KOPT-K1 (cell line): Measurements from ENCODE around the gene DNAJC11.
"Not testable (repeated sequence)": the region's sequence is repeated elsewhere in the genome, so short reads cannot be mapped to it uniquely, and the experiment has no call there.

ENCODE experiments used
- H3K27ac ChIP-seq: fragments of 200-600 bp; sonication (generic); 2 replicates; pipeline ENCODE4 v1.5.1; 2016; ENCODE audit warnings: antibody characterized with exemption, mild to moderate bottlenecking, low read depth, low read length; ENCODE audit not compliant: poor library complexity, severe bottlenecking
- H3K36me3 ChIP-seq: fragments of 200-600 bp; sonication (generic); 2 replicates; pipeline ENCODE4 v1.5.1; 2017; ENCODE audit warnings: antibody characterized with exemption, mild to moderate bottlenecking, low read length, moderate library complexity; ENCODE audit not compliant: insufficient read depth
- H3K9me3 ChIP-seq: fragments of 200-600 bp; sonication (generic); 2 replicates; pipeline ENCODE4 v1.5.1; 2017; ENCODE audit warnings: antibody characterized with exemption, low read length, mild to moderate bottlenecking; ENCODE audit not compliant: insufficient read depth, poor library complexity, severe bottlenecking

Gene DNAJC11

GRCh38 chr1:6612641-6613360 lies 88.8 kb downstream of the DNAJC11 start:
- Histone ChIP-seq H3K36me3 (peaks cover 14% of the 10 kb centered on the region), H3K9me3 (no peaks in the 10 kb centered on the region), H3K27ac (peak overlapping the region; percentile 78)

GRCh38 chr1:6603915-6604558 lies 97.6 kb downstream of the DNAJC11 start:
- H3K27ac ChIP-seq: no peak overlapping the region
- H3K36me3 ChIP-seq: peaks cover 3% of the 10 kb centered on the region; the same call in 1 of the 2 replicates
- H3K9me3 ChIP-seq: no peaks in the 10 kb centered on the region

GRCh38 chr1:6603238-6603914 lies 98.2 kb downstream of the DNAJC11 start:
- Histone ChIP-seq H3K27ac (no peak overlapping the region), H3K9me3 (no peaks in the 10 kb centered on the region)

GRCh38 chr1:6602669-6603237 lies 98.9 kb downstream of the DNAJC11 start, which contains the start of gene KLHL21:
Gene KLHL21 (minus strand): TSS chr1:6602869. CDS start chr1:6602817, 52 bp downstream.
- H3K9me3 ChIP-seq: no peaks in the 10 kb centered on the region
- peaks cover 13% of the 10 kb centered on the region for H3K36me3 ChIP-seq
- H3K27ac ChIP-seq: peak within 1 kb of the TSS; percentile 55

More at GRCh38 chr1:6603238-6603914, 98.2 kb downstream of the DNAJC11 start:
- H3K36me3 ChIP-seq: peaks cover 6% of the 10 kb centered on the region; the same call in 1 of the 2 replicates

GRCh38 chr1:6601923-6602668 lies 99.5 kb downstream of the DNAJC11 start:
- peaks cover 19% of the 10 kb centered on the region for H3K36me3 ChIP-seq
- peak overlapping the region; percentile 55 for H3K27ac ChIP-seq

GRCh38 chr1:6601049-6601922 lies 100.3 kb downstream of the DNAJC11 start:
- peaks cover 27% of the 10 kb centered on the region for H3K36me3 ChIP-seq
- peak overlapping the region; percentile 55 for H3K27ac ChIP-seq
- no peaks in the 10 kb centered on the region for H3K9me3 ChIP-seq

More at GRCh38 chr1:6601923-6602668, 99.5 kb downstream of the DNAJC11 start:
- no peaks in the 10 kb centered on the region for H3K9me3 ChIP-seq

GRCh38 chr1:6600410-6601048 lies 101.1 kb downstream of the DNAJC11 start:
- no peaks in the 10 kb centered on the region for H3K9me3 ChIP-seq
- H3K36me3 ChIP-seq: peaks cover 35% of the 10 kb centered on the region
- peak overlapping the region; percentile 55 for H3K27ac ChIP-seq

- Histone ChIP-seq H3K36me3 (peaks cover 40% of the 10 kb centered on the region), H3K27ac (peak overlapping the region; percentile 55)
- not testable (repeated sequence) for H3K9me3 ChIP-seq
Measured at GRCh38 chr1:6599991-6600390, 101.6 kb downstream of the DNAJC11 start.

- Histone ChIP-seq H3K9me3 (no peaks in the 10 kb centered on the region), H3K36me3 (peaks cover 47% of the 10 kb centered on the region), H3K27ac (peak overlapping the region; percentile 54)
Measured at GRCh38 chr1:6599141-6599975, 102.3 kb downstream of the DNAJC11 start.

GRCh38 chr1:6597777-6598131 lies 103.9 kb downstream of the DNAJC11 start:
- H3K27ac ChIP-seq: no peak overlapping the region
- no peaks in the 10 kb centered on the region for H3K9me3 ChIP-seq
- H3K36me3 ChIP-seq: peaks cover 63% of the 10 kb centered on the region

GRCh38 chr1:6596886-6597776 lies 104.5 kb downstream of the DNAJC11 start:
- peaks cover 69% of the 10 kb centered on the region for H3K36me3 ChIP-seq
- H3K9me3 ChIP-seq: no peaks in the 10 kb centered on the region
- H3K27ac ChIP-seq: no peak overlapping the region

GRCh38 chr1:6596351-6596750 lies 105.3 kb downstream of the DNAJC11 start:
- Histone ChIP-seq H3K27ac (no peak overlapping the region), H3K36me3 (peaks cover 77% of the 10 kb centered on the region), H3K9me3 (no peaks in the 10 kb centered on the region)
